SK-N-SH treated with all-trans-retinoic acid at 6 μM for 48 hours (cell line): ENCODE measurements around the gene DEGS2.

Source experiments
- ARNTL ChIP-seq: fragments of 450-650 bp; formaldehyde crosslinking; IDR thresholded peaks from 2 replicates; pipeline ENCODE4 v1.5.0; 2020; ENCODE audit warnings: low read depth, mild to moderate bottlenecking, moderate library complexity, borderline replicate concordance
- PATZ1 ChIP-seq: fragments of 250-450 bp; sonication (Bioruptor Pico); IDR thresholded peaks from 2 replicates; pipeline ENCODE4 v1.8.0; 2020; ENCODE audit warnings: mild to moderate bottlenecking, moderate library complexity, borderline replicate concordance
- ZFP30 ChIP-seq: fragments of 450-650 bp; formaldehyde crosslinking; IDR thresholded peaks from 2 replicates; pipeline ENCODE4 v1.5.0; 2022; ENCODE audit warnings: mild to moderate bottlenecking, moderate library complexity

GRCh38 chr14:100134586-100134985 is 24.9 kb downstream of the DEGS2 start:
- no peak for TF ChIP-seq ZFP30 (CRISPR knock-in tag)
- no peak for TF ChIP-seq ARNTL (CRISPR knock-in tag)
- no peak for TF ChIP-seq PATZ1
